Activated CD8-positive, alpha-beta memory T cell treated with anti-CD3 and anti-CD28 coated beads, Interleukin-2, amount 50 U/mL, for 48 hours (primary cell): ENCODE results near the gene SPATA6.

Experiments used
- DNase-seq: peaks from one replicate; pipeline ENCODE4 v3.0.0-alpha.2; 2020

SPATA6 gene

GRCh38 chr1:48248356-48248755 is 223.6 kb downstream of the SPATA6 start:
- no peak for DNase-seq

GRCh38 chr1:48246727-48247126 is 225.3 kb downstream of the SPATA6 start:
- no peak for DNase-seq
